ENCODE data around the gene FGF21.

DNA sequence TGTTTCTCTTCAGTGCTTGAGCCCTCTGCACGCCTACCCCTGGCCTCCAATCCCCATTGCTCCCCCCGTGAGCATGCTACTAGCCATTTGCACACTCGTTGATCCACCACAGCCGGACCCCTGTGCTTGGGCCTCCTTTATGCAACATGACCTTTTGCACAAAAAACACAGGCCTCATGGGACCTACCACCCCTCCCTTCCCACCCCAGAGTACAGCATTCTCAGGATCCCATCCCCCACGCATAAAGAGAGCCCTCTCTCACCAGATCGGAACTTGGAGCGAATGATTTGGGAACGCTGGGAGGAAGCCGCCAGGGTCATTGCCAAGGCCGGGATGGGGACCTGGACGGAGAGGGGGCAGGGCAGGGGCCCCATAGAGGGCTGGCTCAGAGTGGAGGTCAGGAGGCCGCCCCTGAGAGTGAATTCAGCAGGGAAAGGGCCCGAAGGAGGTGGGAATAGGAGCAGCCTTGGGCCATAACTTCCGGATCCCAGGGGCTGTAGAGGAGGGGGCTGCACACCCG is 36.6 kb upstream of the FGF21 start:
- TF ChIP-seq, protein P1, sequence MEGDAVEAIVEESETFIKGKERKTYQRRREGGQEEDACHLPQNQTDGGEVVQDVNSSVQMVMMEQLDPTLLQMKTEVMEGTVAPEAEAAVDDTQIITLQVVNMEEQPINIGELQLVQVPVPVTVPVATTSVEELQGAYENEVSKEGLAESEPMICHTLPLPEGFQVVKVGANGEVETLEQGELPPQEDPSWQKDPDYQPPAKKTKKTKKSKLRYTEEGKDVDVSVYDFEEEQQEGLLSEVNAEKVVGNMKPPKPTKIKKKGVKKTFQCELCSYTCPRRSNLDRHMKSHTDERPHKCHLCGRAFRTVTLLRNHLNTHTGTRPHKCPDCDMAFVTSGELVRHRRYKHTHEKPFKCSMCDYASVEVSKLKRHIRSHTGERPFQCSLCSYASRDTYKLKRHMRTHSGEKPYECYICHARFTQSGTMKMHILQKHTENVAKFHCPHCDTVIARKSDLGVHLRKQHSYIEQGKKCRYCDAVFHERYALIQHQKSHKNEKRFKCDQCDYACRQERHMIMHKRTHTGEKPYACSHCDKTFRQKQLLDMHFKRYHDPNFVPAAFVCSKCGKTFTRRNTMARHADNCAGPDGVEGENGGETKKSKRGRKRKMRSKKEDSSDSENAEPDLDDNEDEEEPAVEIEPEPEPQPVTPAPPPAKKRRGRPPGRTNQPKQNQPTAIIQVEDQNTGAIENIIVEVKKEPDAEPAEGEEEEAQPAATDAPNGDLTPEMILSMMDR (IDR thresholded peaks at IDR 0.05; ENCODE audit: insufficient read depth, low read length, poor library complexity, severe bottlenecking), result no peak
- TF ChIP-seq EZH2phosphoT487 (conservative IDR thresholded peaks at IDR 0.05; ENCODE audit: low read length), result no peak
